Caco-2 (cell line): ENCODE data around the gene ATP9A. TPM values are rescaled to one million over a fixed set of nuclear protein-coding genes. Genes with fewer than 3 reads are reported as not detected.
A peak's percentile ranks its signal among the peaks of the same experiment; 100 is the strongest.

Source experiments
- BruUV-seq: library from RNA; stranded (reverse); fragments of 400-500 nt; replicated peaks from 2 replicates; lab custom pipeline; 2021; lab: Mats Ljungman, UMichigan
- CTCF ChIA-PET: fragments of 300-600 bp; sonication (Branson Sonifier 250); formaldehyde crosslinking; loops from one replicate; lab custom pipeline; 2022; ENCODE audit warnings: antibody characterized with exemption; lab: Charles Lee
- POLR2A ChIA-PET: fragments of 300-600 bp; sonication (Branson Sonifier 250); formaldehyde crosslinking; loops from one replicate; lab custom pipeline; 2022; ENCODE audit warnings: antibody characterized with exemption; lab: Charles Lee
- DNase-seq, 2 experiments: peaks; one replicate each; pipeline versions ENCODE4 v3.0.0 to v3.0.0-alpha.2; 2020 to 2022
- H3K27me3 ChIP-seq: replicated peaks from 2 replicates; pipeline ENCODE4 v1.6.0; 2011; ENCODE audit warnings: low read length; ENCODE audit not compliant: control insufficient read depth, insufficient read depth
- H3K36me3 ChIP-seq: 2 replicates; pipeline ENCODE4 v1.5.1; 2011; ENCODE audit warnings: low read length; ENCODE audit not compliant: control insufficient read depth, insufficient read depth
- H3K4me1 ChIP-seq: fragments of 250-450 bp; sonication (Bioruptor Pico); 2 replicates; pipeline ENCODE4 v1.5.1; 2020; ENCODE audit warnings: mild to moderate bottlenecking
- H3K4me3 ChIP-seq: 2 replicates; pipeline ENCODE4 v1.5.1; 2011; ENCODE audit warnings: low read depth, mild to moderate bottlenecking, control low read depth, low read length
- H3K9me3 ChIP-seq: fragments of 250-450 bp; sonication (Bioruptor Pico); 2 replicates; pipeline ENCODE4 v1.5.1; 2020; ENCODE audit warnings: mild to moderate bottlenecking, moderate library complexity
- H3K27ac Mint-ChIP-seq: one replicate; pipeline ENCODE4 v1.8.0; 2022; ENCODE audit warnings: mixed read lengths; ENCODE audit not compliant: unreplicated experiment
- H3K27me3 Mint-ChIP-seq: one replicate; pipeline ENCODE4 v1.8.0; 2022; ENCODE audit warnings: mixed read lengths; ENCODE audit not compliant: insufficient read depth, unreplicated experiment
- H3K36me3 Mint-ChIP-seq: one replicate; pipeline ENCODE4 v1.8.0; 2022; ENCODE audit warnings: mild to moderate bottlenecking, mixed read lengths; ENCODE audit not compliant: insufficient read depth, unreplicated experiment
- H3K4me1 Mint-ChIP-seq: one replicate; pipeline ENCODE4 v1.8.0; 2022; ENCODE audit warnings: low read depth, mixed read lengths; ENCODE audit not compliant: unreplicated experiment
- H3K4me3 Mint-ChIP-seq: one replicate; pipeline ENCODE4 v1.8.0; 2022; ENCODE audit warnings: mild to moderate bottlenecking, moderate library complexity, mixed read lengths; ENCODE audit not compliant: unreplicated experiment
- H3K9me3 Mint-ChIP-seq: one replicate; pipeline ENCODE4 v1.8.0; 2022; ENCODE audit warnings: mixed read lengths; ENCODE audit not compliant: unreplicated experiment
- CTCF ChIP-seq, 2 experiments: fragments of 200-600 bp in 1 of 2; IDR thresholded peaks; 1 replicate in 1 of 2; 2 replicates in 1 of 2; pipeline versions ENCODE4 v1.5.1 to v1.8.0; 2011 to 2022; ENCODE audit warnings: antibody characterized with exemption in 1 of 2, control low read depth in 1 of 2, inconsistent platforms in 1 of 2, low read depth in 1 of 2, low read length in 1 of 2, mild to moderate bottlenecking in 1 of 2, moderate library complexity in 1 of 2; ENCODE audit not compliant: insufficient read depth in 1 of 2, severe bottlenecking in 1 of 2, unreplicated experiment in 1 of 2
- intact Hi-C: fragments of 100-400 bp; cut with micrococcal nuclease; formaldehyde crosslinking; loops from one replicate; pipeline ENCODE4 v1.10.0; 2022; ENCODE audit not compliant: unreplicated experiment
- total RNA-seq: library from RNA; stranded (reverse); gene quantifications from 2 replicates; pipeline ENCODE4 v1.2.3, GENCODE V29; 2022

The ATP9A gene
- total RNA-seq, 1 experiment from 2014 or later, result 102 TPM

GRCh38 chr20:51562332-51563173 lies 205.6 kb downstream of the ATP9A start:
- CTCF ChIA-PET, result interaction anchor here (0.5 to 3.1 kb wide), 19 partner anchors 8 to 604 kb away, joined by 3 to 28 read pairs (median 3); partner anchors contain the start of genes MOCS3 and NFATC2
- H3K27ac Mint-ChIP-seq, result peak overlapping the region; percentile 71

GRCh38 chr20:51562027-51562331 lies 206.2 kb downstream of the ATP9A start:
- no peak for TF ChIP-seq CTCF (IDR thresholded peaks at IDR 0.05; ENCODE audit: insufficient read depth in 1 of 2, low read depth in 1 of 2, low read length in 1 of 2, severe bottlenecking in 1 of 2, unreplicated experiment in 1 of 2)
- Histone ChIP-seq H3K9me3 (no peaks in the 10 kb centered on the region), H3K4me3 (peak overlapping the region; percentile 36), H3K4me1 (peaks cover 28% of the 10 kb centered on the region), H3K36me3 (no peaks in the 10 kb centered on the region), H3K27me3 (peaks cover 8% of the 10 kb centered on the region)
- DNase-seq, result no peak
- H3K4me3 Mint-ChIP-seq, result peak overlapping the region; percentile 88
- ChIA-PET POLR2A (no interaction called here), CTCF (interaction anchor here (0.5 to 3.1 kb wide), 11 partner anchors 19 to 603 kb away, joined by 3 to 28 read pairs (median 4); partner anchors contain the start of genes MOCS3 and NFATC2)
- peaks cover 37% of the 10 kb centered on the region for H3K4me1 Mint-ChIP-seq
- H3K27ac Mint-ChIP-seq, result peak overlapping the region; percentile 71
- peaks cover 25% of the 10 kb centered on the region for H3K27me3 Mint-ChIP-seq
- no TSS peak for BruUV-seq
- intact Hi-C loops, result loop anchor here (1.0 kb wide), 2 partner anchors 33 to 176 kb away; no protein-coding TSS in a partner anchor
- H3K36me3 Mint-ChIP-seq, result no peaks in the 10 kb centered on the region
- no peaks in the 10 kb centered on the region for H3K9me3 Mint-ChIP-seq

More at GRCh38 chr20:51562332-51563173, 205.6 kb downstream of the ATP9A start:
- H3K27me3 Mint-ChIP-seq, result peaks cover 25% of the 10 kb centered on the region
- intact Hi-C loops, result loop anchor here (1.0 kb wide), 3 partner anchors 21 to 176 kb away; no protein-coding TSS in a partner anchor
- Histone ChIP-seq H3K9me3 (no peaks in the 10 kb centered on the region), H3K36me3 (no peaks in the 10 kb centered on the region), H3K4me3 (peak overlapping the region; percentile 36), H3K27me3 (peaks cover 8% of the 10 kb centered on the region), H3K4me1 (peaks cover 28% of the 10 kb centered on the region)
- TF ChIP-seq CTCF (IDR thresholded peaks at IDR 0.05; ENCODE audit: insufficient read depth in 1 of 2, low read depth in 1 of 2, low read length in 1 of 2, severe bottlenecking in 1 of 2, unreplicated experiment in 1 of 2), result peak; percentile 24 to 63
- peak; percentile 78 to 83 for DNase-seq
- peaks cover 37% of the 10 kb centered on the region for H3K4me1 Mint-ChIP-seq
- BruUV-seq, result no TSS peak
- POLR2A ChIA-PET, result interaction anchor here (0.7 to 1.2 kb wide), 4 partner anchors 11 to 21 kb away, joined by 3 to 9 read pairs (median 4); partner anchors contain the start of gene NFATC2
- no peaks in the 10 kb centered on the region for H3K36me3 Mint-ChIP-seq
- peaks cover 1% of the 10 kb centered on the region for H3K9me3 Mint-ChIP-seq
- H3K4me3 Mint-ChIP-seq, result peak overlapping the region; percentile 88

- no peak for DNase-seq
- H3K9me3 Mint-ChIP-seq, result no peaks in the 10 kb centered on the region
- peaks cover 25% of the 10 kb centered on the region for H3K27me3 Mint-ChIP-seq
- H3K36me3 ChIP-seq, result no peaks in the 10 kb centered on the region
- H3K4me1 Mint-ChIP-seq, result peaks cover 37% of the 10 kb centered on the region
- CTCF ChIA-PET, result interaction anchor here (0.6 kb wide), 1 partner anchor 12 kb away, joined by 3 read pairs; no protein-coding TSS in a partner anchor
- peak overlapping the region; percentile 88 for H3K4me3 Mint-ChIP-seq
- no TSS peak for BruUV-seq
- H3K36me3 Mint-ChIP-seq, result no peaks in the 10 kb centered on the region
- H3K9me3 ChIP-seq, result no peaks in the 10 kb centered on the region
- POLR2A ChIA-PET, result no interaction called here
- TF ChIP-seq CTCF (IDR thresholded peaks at IDR 0.05; ENCODE audit: insufficient read depth in 1 of 2, low read depth in 1 of 2, low read length in 1 of 2, severe bottlenecking in 1 of 2, unreplicated experiment in 1 of 2), result no peak
- intact Hi-C loops, result no loop called here
- no peak overlapping the region for H3K27ac Mint-ChIP-seq
- H3K4me1 ChIP-seq, result peaks cover 28% of the 10 kb centered on the region
- H3K27me3 ChIP-seq, result peaks cover 8% of the 10 kb centered on the region
- H3K4me3 ChIP-seq, result no peak overlapping the region
These were observed 207.5 kb downstream of the ATP9A start for GRCh38 chr20:51560550-51561307.
